Tibial nerve (tissue), 4 donors: ENCODE results near the gene CEACAM16.

Experiments used
- CTCF ChIP-seq, 5 experiments: fragments of 200-600 bp in 3 of 5; fragments of 450-650 bp in 2 of 5; sonication (generic) in 3 of 5; IDR thresholded peaks; one replicate each; pipeline ENCODE4 v1.5.1; 2016 to 2019; ENCODE audit warnings: antibody characterized with exemption in 5 of 5, mild to moderate bottlenecking in 3 of 5, moderate library complexity in 2 of 5
- EP300 ChIP-seq, 2 donors: sonication (generic); formaldehyde crosslinking; IDR thresholded peaks; one replicate each; pipeline ENCODE4 v1.6.1; 2017; ENCODE audit warnings: antibody characterized with exemption in 2 of 2, mild to moderate bottlenecking in 1 of 2
- POLR2A ChIP-seq, 2 donors: fragments of 450-650 bp; IDR thresholded peaks; one replicate each; pipeline ENCODE4 v1.6.1; 2017; ENCODE audit warnings: antibody characterized with exemption in 2 of 2, mild to moderate bottlenecking in 2 of 2, moderate library complexity in 2 of 2

DNA sequence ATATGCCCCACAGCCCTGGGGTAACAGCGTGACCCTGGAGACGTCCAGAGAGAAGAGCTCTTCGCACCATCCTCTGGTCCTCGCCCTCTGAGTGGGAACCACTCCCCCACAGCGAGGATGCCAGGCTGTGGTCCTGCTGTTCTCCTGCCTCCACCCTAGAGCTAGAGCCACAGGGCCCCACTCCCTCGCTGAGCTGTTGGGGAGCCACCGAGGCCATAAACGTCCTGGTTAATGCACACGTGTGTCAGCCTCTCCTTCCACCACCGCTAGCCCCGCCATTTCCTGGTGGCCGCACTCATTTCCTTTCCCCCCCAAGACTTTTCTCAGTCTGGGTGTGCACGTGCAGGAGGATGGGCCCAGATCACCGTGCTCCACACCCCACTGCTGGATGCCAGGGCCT is 11.5 kb downstream of the CEACAM16 start:
- TF ChIP-seq POLR2A (IDR thresholded peaks at IDR 0.05) (no peak), CTCF (IDR thresholded peaks at IDR 0.05) (no peak), EP300 (IDR thresholded peaks at IDR 0.05) (no peak)
